Measurements from ENCODE around the gene MALRD1.

The MALRD1 gene

GRCh38 chr10:19283285-19283684 lies 234.7 kb downstream of the MALRD1 start:
- Histone ChIP-seq H3K79me2 (ENCODE audit: insufficient read depth, low read length) (no peaks in the 10 kb centered on the region), H3K27me3 (ENCODE audit: insufficient read depth, low read length) (no peaks in the 10 kb centered on the region), H4K20me1 (ENCODE audit: insufficient read depth, low read length) (no peaks in the 10 kb centered on the region), H3K9me3 (ENCODE audit: low read length) (no peaks in the 10 kb centered on the region), H3K4me1 (ENCODE audit: insufficient read depth, low read length, severe bottlenecking) (no peaks in the 10 kb centered on the region), H3K4me3 (ENCODE audit: low read depth, low read length, poor library complexity, severe bottlenecking) (no peak overlapping the region), H3K4me2 (ENCODE audit: low read length) (no peak overlapping the region), H3K9me2 (ENCODE audit: low read depth, low read length) (no peaks in the 10 kb centered on the region), H3K27ac (ENCODE audit: low read depth, low read length, poor library complexity, severe bottlenecking) (no peak overlapping the region), H3K36me3 (ENCODE audit: insufficient read depth, low read length) (no peaks in the 10 kb centered on the region), H2AFZ (ENCODE audit: low read length) (no peak overlapping the region), H3K9ac (ENCODE audit: low read length) (no peak overlapping the region), H3F3A (ENCODE audit: insufficient read depth, low read length) (no peaks in the 10 kb centered on the region)
- TF ChIP-seq EZH2 (IDR thresholded peaks at IDR 0.05; ENCODE audit: borderline replicate concordance, low read length) (no peak), CTCF (IDR thresholded peaks at IDR 0.05; ENCODE audit: low read length) (no peak)

- Histone ChIP-seq H3K4me3 (ENCODE audit: low read depth, low read length, poor library complexity, severe bottlenecking) (no peak overlapping the region), H3K36me3 (ENCODE audit: insufficient read depth, low read length) (no peaks in the 10 kb centered on the region), H3K4me1 (ENCODE audit: insufficient read depth, low read length, severe bottlenecking) (no peaks in the 10 kb centered on the region), H3K4me2 (ENCODE audit: low read length) (no peak overlapping the region), H3K27ac (ENCODE audit: low read depth, low read length, poor library complexity, severe bottlenecking) (no peak overlapping the region), H3K9ac (ENCODE audit: low read length) (no peak overlapping the region), H2AFZ (ENCODE audit: low read length) (no peak overlapping the region), H3K79me2 (ENCODE audit: insufficient read depth, low read length) (no peaks in the 10 kb centered on the region), H3K9me2 (ENCODE audit: low read depth, low read length) (no peaks in the 10 kb centered on the region), H3F3A (ENCODE audit: insufficient read depth, low read length) (no peaks in the 10 kb centered on the region), H4K20me1 (ENCODE audit: insufficient read depth, low read length) (no peaks in the 10 kb centered on the region), H3K27me3 (ENCODE audit: insufficient read depth, low read length) (no peaks in the 10 kb centered on the region), H3K9me3 (ENCODE audit: low read length) (no peaks in the 10 kb centered on the region)
- TF ChIP-seq EZH2 (IDR thresholded peaks at IDR 0.05; ENCODE audit: borderline replicate concordance, low read length) = no peak
- no peak for TF ChIP-seq CTCF (IDR thresholded peaks at IDR 0.05; ENCODE audit: low read length)
Observed at GRCh38 chr10:19283786-19284185, 235.2 kb downstream of the MALRD1 start.

GRCh38 chr10:19290770-19291169 lies 242.2 kb downstream of the MALRD1 start:
- H3K4me1 ChIP-seq (ENCODE audit: insufficient read depth, low read length, severe bottlenecking) = no peaks in the 10 kb centered on the region
- H3K9me2 ChIP-seq (ENCODE audit: low read depth, low read length) = no peaks in the 10 kb centered on the region
- H3K9me3 ChIP-seq (ENCODE audit: low read length) = no peaks in the 10 kb centered on the region
- no peak overlapping the region for H3K9ac ChIP-seq (ENCODE audit: low read length)
- no peak overlapping the region for H3K4me3 ChIP-seq (ENCODE audit: low read depth, low read length, poor library complexity, severe bottlenecking)
- H2AFZ ChIP-seq (ENCODE audit: low read length) = no peak overlapping the region
- H3K27ac ChIP-seq (ENCODE audit: low read depth, low read length, poor library complexity, severe bottlenecking) = no peak overlapping the region
- no peaks in the 10 kb centered on the region for H3K79me2 ChIP-seq (ENCODE audit: insufficient read depth, low read length)
- H3K27me3 ChIP-seq (ENCODE audit: insufficient read depth, low read length) = no peaks in the 10 kb centered on the region
- no peaks in the 10 kb centered on the region for H3F3A ChIP-seq (ENCODE audit: insufficient read depth, low read length)
- H3K36me3 ChIP-seq (ENCODE audit: insufficient read depth, low read length) = no peaks in the 10 kb centered on the region
- TF ChIP-seq CTCF (IDR thresholded peaks at IDR 0.05; ENCODE audit: low read length) (no peak), EZH2 (IDR thresholded peaks at IDR 0.05; ENCODE audit: borderline replicate concordance, low read length) (no peak)
- no peaks in the 10 kb centered on the region for H4K20me1 ChIP-seq (ENCODE audit: insufficient read depth, low read length)
- no peak overlapping the region for H3K4me2 ChIP-seq (ENCODE audit: low read length)

All from OCI-LY1 (cell line).